Kidney (tissue), 22 donors: ENCODE results near the gene DNMT3B. TPM values are rescaled to one million over a fixed set of nuclear protein-coding genes. Genes with fewer than 3 reads are reported as not detected.
"Not testable (repeated sequence)": the region's sequence is repeated elsewhere in the genome, so short reads cannot be mapped to it uniquely, and the experiment has no call there.

Experiments used
- DNase-seq, 5 donors: peaks; one replicate each; pipeline ENCODE4 v3.0.0-alpha.2; 2013 to 2020
- FAIRE-seq: peaks from 2 replicates; lab custom pipeline; 2012; peaks lifted over from hg19 to GRCh38; lab: Jason Lieb, UNC
- H3K27ac ChIP-seq, 2 donors: one replicate each; pipeline ENCODE4 v1.7.0; 2013; ENCODE audit warnings: low read depth in 2 of 2, low read length in 2 of 2, inconsistent platforms in 1 of 2
- H3K27me3 ChIP-seq: one replicate; pipeline ENCODE4 v1.7.1; 2013; ENCODE audit warnings: low read length, inconsistent platforms; ENCODE audit not compliant: control insufficient read depth, insufficient read depth
- H3K36me3 ChIP-seq, 3 donors: one replicate each; pipeline versions ENCODE4 v1.7.0 to v1.7.1; 2013; ENCODE audit warnings: low read length in 3 of 3, control low read depth in 1 of 3, inconsistent platforms in 1 of 3; ENCODE audit not compliant: insufficient read depth in 3 of 3, control insufficient read depth in 2 of 3
- H3K4me1 ChIP-seq, 3 donors: one replicate each; pipeline versions ENCODE4 v1.7.0 to v1.7.1; 2013; ENCODE audit warnings: low read length in 3 of 3, inconsistent platforms in 1 of 3, low read depth in 1 of 3; ENCODE audit not compliant: control insufficient read depth in 2 of 3, insufficient read depth in 2 of 3
- H3K4me3 ChIP-seq, 3 donors: one replicate each; pipeline versions ENCODE4 v1.7.0 to v1.8.1; 2013; ENCODE audit warnings: low read length in 3 of 3, control low read depth in 1 of 3, inconsistent platforms in 1 of 3
- H3K9ac ChIP-seq, 3 donors: one replicate each; pipeline versions ENCODE4 v1.7.0 to v1.7.1; 2013; ENCODE audit warnings: low read length in 3 of 3, control low read depth in 1 of 3, inconsistent platforms in 1 of 3
- H3K9me3 ChIP-seq, 3 donors: one replicate each; pipeline versions ENCODE4 v1.7.0 to v1.7.1; 2013; ENCODE audit warnings: low read length in 3 of 3, control low read depth in 1 of 3, inconsistent platforms in 1 of 3; ENCODE audit not compliant: control insufficient read depth in 2 of 3, insufficient read depth in 1 of 3
- CTCF ChIP-seq: IDR thresholded peaks from 3 replicates; pipeline ENCODE4 v1.5.1; 2012; ENCODE audit warnings: mild to moderate bottlenecking, moderate library complexity, borderline replicate concordance; ENCODE audit not compliant: insufficient read depth; ENCODE audit errors: extremely low read depth
- intact Hi-C: fragments of 100-400 bp; cut with DNase I; formaldehyde crosslinking; loops from one replicate; pipeline ENCODE4 v1.11.1; 2022
- long read RNA-seq, 10 donors: library from polyadenylated mRNA in 1 of 10; unstranded in 1 of 10; transcript quantifications; one replicate each; pipeline ENCODE4 v2.0.0 and lab custom pipeline, GENCODE V29; 2021 to 2026
- polyA plus RNA-seq: library from polyadenylated mRNA; stranded (reverse); fragments of 350-450 nt; fragmentation: Illumina TruSeq; extraction: RNeasy Lipid Tissue Mini Kit (QIAGEN cat#74804); gene quantifications from one replicate; pipeline ENCODE4 v1.2.3, GENCODE V29; 2014; ENCODE audit warnings: low read depth, low replicate concordance; ENCODE audit not compliant: insufficient read depth
- total RNA-seq: library from RNA; stranded (reverse); fragmentation: NEBNext Ultra II Directional; extraction: Animal tissue kit (Norgen Biotek cat#: 25700); gene quantifications from one replicate; pipeline ENCODE4 v1.2.1, GENCODE V29; 2021
- donor health status: control.
- donor health status: control.
- donor health status: control.
- donor health status: control.
- donor health status: control.
- donor health status: DM: yes; HTN: yes; CAD: no.
- donor health status: Normal renal cell carcinoma (clear cell type).

The DNMT3B gene
- total RNA-seq (2.9 TPM), polyA plus RNA-seq (1.2 TPM)
- long read RNA-seq, donor 1 = 0 reads
- long read RNA-seq, donor 2, full-length matches to known transcripts = 1 of 1 reads
- long read RNA-seq, donor 2, partial matches to known transcripts = 0 of 1 reads
- long read RNA-seq, donor 2, other reads (novel, unspliced or antisense) = 0 of 1 reads
- long read RNA-seq, donor 3 = 0 reads
- long read RNA-seq, donor 4 = 0 reads
- long read RNA-seq, donor 5 = 0 reads
- long read RNA-seq, donor 6 = 0 reads
- long read RNA-seq, donor 7, partial matches to known transcripts = 2 of 4 reads
- long read RNA-seq, donor 7, other reads (novel, unspliced or antisense) = 2 of 4 reads
- long read RNA-seq, donor 8 = 0 reads
- long read RNA-seq, donor 9 = 0 reads
- long read RNA-seq, donor 10 = 0 reads

- FAIRE-seq (no peak), DNase-seq (peak; percentile 85 to 91 (median 90))
- no peaks in the 10 kb centered on the region for H3K36me3 ChIP-seq
- peak within 1 kb of the TSS; percentile 3 to 81 (median 35) for H3K9ac ChIP-seq
- peak; percentile 13 for TF ChIP-seq CTCF
- H3K9me3 ChIP-seq = no peaks in the 10 kb centered on the region
- no peaks in the 10 kb centered on the region for H3K27me3 ChIP-seq
- H3K4me3 ChIP-seq = peak within 1 kb of the TSS; percentile 46 to 88 (median 57)
- no peak within 1 kb of the TSS for H3K27ac ChIP-seq
- intact Hi-C loops = no loop called here
- peaks cover 0 to 11% (median 4%) of the 10 kb centered on the region in 3 donors for H3K4me1 ChIP-seq
Observed at GRCh38 chr20:32761831-32762753, at the start of gene DNMT3B. DNMT3B (plus strand) TSS chr20:32762385; CDS start chr20:32780324, 17,939 bp downstream.

GRCh38 chr20:32718749-32719348, 43.3 kb upstream of the DNMT3B start:
- no peak for TF ChIP-seq CTCF
- FAIRE-seq (no peak), DNase-seq (no peak)
- H3K4me3 ChIP-seq = no peak overlapping the region
- no peaks in the 10 kb centered on the region for H3K27me3 ChIP-seq
- no peaks in the 10 kb centered on the region for H3K9me3 ChIP-seq
- no peak overlapping the region for H3K27ac ChIP-seq
- no peaks in the 10 kb centered on the region for H3K4me1 ChIP-seq
- intact Hi-C loops = no loop called here
- H3K36me3 ChIP-seq = peaks cover 0 to 4% (median 0%) of the 10 kb centered on the region in 3 donors
- no peak overlapping the region for H3K9ac ChIP-seq

- peaks cover 0 to 7% (median 2%) of the 10 kb centered on the region in 3 donors for H3K36me3 ChIP-seq
- H3K9me3 ChIP-seq = no peaks in the 10 kb centered on the region
- TF ChIP-seq CTCF = no peak
- no peak for FAIRE-seq
- DNase-seq = peak in 1 of 5 donors; percentile 28
- no peaks in the 10 kb centered on the region for H3K27me3 ChIP-seq
- no peak overlapping the region for H3K9ac ChIP-seq
- intact Hi-C loops = no loop called here
- no peak overlapping the region for H3K27ac ChIP-seq
- H3K4me3 ChIP-seq = no peak overlapping the region
- peaks cover 0 to 6% (median 0%) of the 10 kb centered on the region in 3 donors for H3K4me1 ChIP-seq
Observed at GRCh38 chr20:32727683-32728082, 34.5 kb upstream of the DNMT3B start.

GRCh38 chr20:32728435-32728834, 33.8 kb upstream of the DNMT3B start:
- H3K27ac ChIP-seq, FAIRE-seq, H3K27me3 ChIP-seq, intact Hi-C loops, H3K9me3 ChIP-seq, H3K4me3 ChIP-seq, H3K9ac ChIP-seq, DNase-seq, H3K4me1 ChIP-seq, H3K36me3 ChIP-seq: not testable (repeated sequence)

- H3K27ac ChIP-seq, intact Hi-C loops, DNase-seq: not testable (repeated sequence)
Observed at GRCh38 chr20:32729334-32729733, 32.9 kb upstream of the DNMT3B start.

More at GRCh38 chr20:32729334-32729733, 32.9 kb upstream of the DNMT3B start:
- H3K36me3 ChIP-seq, H3K27me3 ChIP-seq, H3K9me3 ChIP-seq, H3K4me3 ChIP-seq, FAIRE-seq, H3K4me1 ChIP-seq, H3K9ac ChIP-seq: not testable (repeated sequence)
